ENCODE data around the gene NELFCD.

The NELFCD gene

GRCh38 chr20:58991715-58992114 is 10.7 kb downstream of the NELFCD start:
- H3K4me2 ChIP-seq (ENCODE audit: low read length): no peak overlapping the region
- no peak overlapping the region for H3K27ac ChIP-seq
- no peak overlapping the region for H3K4me3 ChIP-seq (ENCODE audit: low read depth, low read length)
- H3K9me3 ChIP-seq (ENCODE audit: control insufficient read depth, low read length): no peaks in the 10 kb centered on the region
- peaks cover 8% of the 10 kb centered on the region for H3K4me1 ChIP-seq
- TF ChIP-seq, protein P1, sequence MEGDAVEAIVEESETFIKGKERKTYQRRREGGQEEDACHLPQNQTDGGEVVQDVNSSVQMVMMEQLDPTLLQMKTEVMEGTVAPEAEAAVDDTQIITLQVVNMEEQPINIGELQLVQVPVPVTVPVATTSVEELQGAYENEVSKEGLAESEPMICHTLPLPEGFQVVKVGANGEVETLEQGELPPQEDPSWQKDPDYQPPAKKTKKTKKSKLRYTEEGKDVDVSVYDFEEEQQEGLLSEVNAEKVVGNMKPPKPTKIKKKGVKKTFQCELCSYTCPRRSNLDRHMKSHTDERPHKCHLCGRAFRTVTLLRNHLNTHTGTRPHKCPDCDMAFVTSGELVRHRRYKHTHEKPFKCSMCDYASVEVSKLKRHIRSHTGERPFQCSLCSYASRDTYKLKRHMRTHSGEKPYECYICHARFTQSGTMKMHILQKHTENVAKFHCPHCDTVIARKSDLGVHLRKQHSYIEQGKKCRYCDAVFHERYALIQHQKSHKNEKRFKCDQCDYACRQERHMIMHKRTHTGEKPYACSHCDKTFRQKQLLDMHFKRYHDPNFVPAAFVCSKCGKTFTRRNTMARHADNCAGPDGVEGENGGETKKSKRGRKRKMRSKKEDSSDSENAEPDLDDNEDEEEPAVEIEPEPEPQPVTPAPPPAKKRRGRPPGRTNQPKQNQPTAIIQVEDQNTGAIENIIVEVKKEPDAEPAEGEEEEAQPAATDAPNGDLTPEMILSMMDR (IDR thresholded peaks at IDR 0.05): no peak
- H3K9ac ChIP-seq: no peak overlapping the region
- H3K27me3 ChIP-seq (ENCODE audit: control insufficient read depth, insufficient read depth, low read length): no peaks in the 10 kb centered on the region
- no peaks in the 10 kb centered on the region for H3K79me2 ChIP-seq
- H2AFZ ChIP-seq: no peak overlapping the region
- H3K36me3 ChIP-seq (ENCODE audit: control insufficient read depth, insufficient read depth, low read length): no peaks in the 10 kb centered on the region

DNA sequence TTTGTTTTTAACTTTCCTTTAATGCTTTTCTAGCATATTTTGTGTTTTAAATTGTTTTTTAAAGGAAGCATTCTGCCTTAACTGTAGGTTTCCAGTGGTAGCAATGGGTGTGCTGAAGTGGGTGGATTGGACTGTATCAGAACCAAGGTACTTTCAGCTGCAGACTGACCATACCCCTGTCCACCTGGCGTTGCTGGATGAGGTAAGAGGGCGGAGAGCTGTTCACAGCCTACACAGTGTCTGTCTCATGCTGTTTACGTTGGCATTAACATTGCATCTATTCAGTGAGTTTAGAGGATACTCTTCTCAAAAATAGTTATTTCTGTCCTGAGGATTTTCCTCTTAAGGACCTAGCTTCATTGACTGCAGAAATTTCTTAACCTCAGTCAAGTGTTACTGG is 11.9 kb downstream of the NELFCD start:
- Histone ChIP-seq H3K79me2 (no peaks in the 10 kb centered on the region), H3K9me3 (ENCODE audit: control insufficient read depth, low read length) (no peaks in the 10 kb centered on the region), H3K27ac (peak overlapping the region; percentile 43), H3K4me3 (ENCODE audit: low read depth, low read length) (no peak overlapping the region), H3K9ac (no peak overlapping the region), H3K4me2 (ENCODE audit: low read length) (no peak overlapping the region), H3K36me3 (ENCODE audit: control insufficient read depth, insufficient read depth, low read length) (no peaks in the 10 kb centered on the region), H3K4me1 (peaks cover 8% of the 10 kb centered on the region), H2AFZ (no peak overlapping the region), H3K27me3 (ENCODE audit: control insufficient read depth, insufficient read depth, low read length) (no peaks in the 10 kb centered on the region)
- TF ChIP-seq, protein P1 (IDR thresholded peaks at IDR 0.05): no peak

DNA sequence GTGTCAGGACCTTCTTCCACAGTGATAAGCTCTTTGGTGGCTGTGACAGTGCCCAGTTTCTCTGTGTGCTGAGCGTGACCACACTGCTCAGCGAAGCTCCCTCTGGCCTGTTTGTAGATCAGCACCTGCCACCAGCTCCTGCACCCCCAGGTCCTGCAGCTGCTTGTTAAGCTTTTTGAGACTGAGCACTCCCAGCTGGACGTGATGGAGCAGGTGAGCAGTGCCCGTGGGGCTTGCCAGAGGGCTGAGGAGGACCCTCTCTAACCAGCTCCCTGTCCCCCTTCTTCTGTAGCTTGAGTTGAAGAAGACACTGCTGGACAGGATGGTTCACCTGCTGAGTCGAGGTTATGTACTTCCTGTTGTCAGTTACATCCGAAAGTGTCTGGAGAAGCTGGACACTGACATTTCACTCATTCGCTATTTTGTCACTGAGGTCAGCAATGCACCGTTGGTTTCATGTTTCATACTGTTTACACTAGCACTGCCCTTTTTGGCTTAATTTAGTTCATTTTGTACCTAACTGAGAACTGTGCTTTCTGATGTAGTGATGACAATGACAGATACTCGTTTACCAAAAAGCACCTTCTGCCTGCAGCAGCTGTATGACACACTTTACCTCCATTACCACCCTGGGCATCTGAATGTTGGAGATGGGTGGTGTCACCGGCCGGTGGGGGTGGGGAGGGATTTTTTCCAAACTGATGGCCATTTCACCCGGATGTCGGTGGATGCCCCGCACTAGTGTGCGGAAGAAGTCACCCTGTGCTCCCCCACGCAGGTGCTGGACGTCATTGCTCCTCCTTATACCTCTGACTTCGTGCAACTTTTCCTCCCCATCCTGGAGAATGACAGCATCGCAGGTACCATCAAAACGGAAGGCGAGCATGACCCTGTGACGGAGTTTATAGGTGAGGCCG is 12.5 kb downstream of the NELFCD start:
- Histone ChIP-seq H3K27me3 (ENCODE audit: control insufficient read depth, insufficient read depth, low read length) (no peaks in the 10 kb centered on the region), H2AFZ (no peak overlapping the region), H3K4me3 (ENCODE audit: low read depth, low read length) (no peak overlapping the region), H3K27ac (peak overlapping the region; percentile 43), H3K36me3 (ENCODE audit: control insufficient read depth, insufficient read depth, low read length) (no peaks in the 10 kb centered on the region), H3K79me2 (no peaks in the 10 kb centered on the region), H3K4me1 (peaks cover 8% of the 10 kb centered on the region), H3K9ac (no peak overlapping the region), H3K4me2 (ENCODE audit: low read length) (no peak overlapping the region), H3K9me3 (ENCODE audit: control insufficient read depth, low read length) (no peaks in the 10 kb centered on the region)
- TF ChIP-seq, protein P1 (IDR thresholded peaks at IDR 0.05): no peak

DNA sequence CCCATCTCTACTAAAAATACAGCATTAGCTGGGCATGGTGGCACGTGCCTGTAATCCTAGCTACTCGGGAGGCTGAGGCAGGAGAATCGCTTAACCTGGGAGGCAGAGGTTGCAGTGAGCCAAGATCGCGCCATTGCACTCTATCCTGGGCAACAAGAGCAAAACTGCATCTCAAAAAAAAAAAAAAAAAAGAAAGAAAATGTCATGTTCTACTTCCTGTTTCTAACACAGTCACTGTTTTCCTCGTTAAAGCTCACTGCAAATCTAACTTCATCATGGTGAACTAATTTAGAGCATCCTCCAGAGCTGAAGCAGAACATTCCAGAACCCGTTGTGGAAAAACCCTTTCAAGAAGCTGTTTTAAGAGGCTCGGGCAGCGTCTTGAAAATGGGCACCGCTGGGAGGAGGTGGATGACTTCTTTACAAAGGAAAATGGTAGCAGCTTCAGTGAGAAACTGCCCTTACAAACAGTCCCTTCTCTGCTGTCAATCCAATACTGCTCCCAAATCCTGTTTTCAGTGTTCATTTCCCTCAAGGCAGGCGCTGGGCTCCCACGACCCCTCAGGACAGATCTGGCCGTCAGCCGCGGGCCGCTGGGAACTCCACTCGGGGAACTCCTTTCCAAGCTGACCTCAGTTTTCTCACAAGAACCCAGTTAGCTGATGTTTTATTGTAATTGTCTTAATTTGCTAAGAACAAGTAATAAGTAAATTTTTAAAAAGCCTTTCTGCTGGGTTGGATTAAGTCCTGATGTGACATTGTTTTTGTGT is 13.5 kb downstream of the NELFCD start:
- Histone ChIP-seq H3K4me3 (ENCODE audit: low read depth, low read length) (no peak overlapping the region), H3K36me3 (ENCODE audit: control insufficient read depth, insufficient read depth, low read length) (no peaks in the 10 kb centered on the region), H3K27ac (no peak overlapping the region), H3K79me2 (no peaks in the 10 kb centered on the region), H3K4me1 (peaks cover 8% of the 10 kb centered on the region), H3K4me2 (ENCODE audit: low read length) (no peak overlapping the region), H2AFZ (no peak overlapping the region), H3K27me3 (ENCODE audit: control insufficient read depth, insufficient read depth, low read length) (no peaks in the 10 kb centered on the region), H3K9ac (no peak overlapping the region), H3K9me3 (ENCODE audit: control insufficient read depth, low read length) (no peaks in the 10 kb centered on the region)
- TF ChIP-seq, protein P1 (IDR thresholded peaks at IDR 0.05): no peak
